ENCODE results near the gene SNRNP25.

SNRNP25 gene

GRCh38 chr16:42691-43090, 10.9 kb upstream of the SNRNP25 start:
- TF ChIP-seq GATA3 (IDR thresholded peaks at IDR 0.05; ENCODE audit: low read depth, low read length), result no peak
- TF ChIP-seq GATA2 (IDR thresholded peaks at IDR 0.05; ENCODE audit: low read depth, low read length), result no peak

- TF ChIP-seq GATA3 (IDR thresholded peaks at IDR 0.05; ENCODE audit: low read depth, low read length) (no peak), GATA2 (IDR thresholded peaks at IDR 0.05; ENCODE audit: low read depth, low read length) (no peak)
These were observed 10.3 kb upstream of the SNRNP25 start for GRCh38 chr16:43294-43693.

- TF ChIP-seq GATA2 (IDR thresholded peaks at IDR 0.05; ENCODE audit: low read depth, low read length), result no peak
- TF ChIP-seq GATA3 (IDR thresholded peaks at IDR 0.05; ENCODE audit: low read depth, low read length), result no peak
These were observed 9.0 kb upstream of the SNRNP25 start for GRCh38 chr16:44655-45054.

- TF ChIP-seq GATA2 (IDR thresholded peaks at IDR 0.05; ENCODE audit: low read depth, low read length) (no peak), GATA3 (IDR thresholded peaks at IDR 0.05; ENCODE audit: low read depth, low read length) (no peak)
These were observed 8.2 kb upstream of the SNRNP25 start for GRCh38 chr16:45454-45853.

GRCh38 chr16:47234-47633, 6.4 kb upstream of the SNRNP25 start:
- TF ChIP-seq GATA2 (IDR thresholded peaks at IDR 0.05; ENCODE audit: low read depth, low read length) (no peak), GATA3 (IDR thresholded peaks at IDR 0.05; ENCODE audit: low read depth, low read length) (no peak)

- TF ChIP-seq GATA3 (IDR thresholded peaks at IDR 0.05; ENCODE audit: low read depth, low read length) (no peak), GATA2 (IDR thresholded peaks at IDR 0.05; ENCODE audit: low read depth, low read length) (no peak)
These were observed 2.6 kb upstream of the SNRNP25 start for GRCh38 chr16:50769-51591.

GRCh38 chr16:54237-54581, 581 bp downstream of the SNRNP25 start:
- TF ChIP-seq GATA3 (IDR thresholded peaks at IDR 0.05; ENCODE audit: low read depth, low read length) (no peak), GATA2 (IDR thresholded peaks at IDR 0.05; ENCODE audit: low read depth, low read length) (no peak)

- TF ChIP-seq GATA2 (IDR thresholded peaks at IDR 0.05; ENCODE audit: low read depth, low read length) (no peak), GATA3 (IDR thresholded peaks at IDR 0.05; ENCODE audit: low read depth, low read length) (no peak)
These were observed 2.0 kb downstream of the SNRNP25 start for GRCh38 chr16:55571-56136.

GRCh38 chr16:56231-56927, 2.8 kb downstream of the SNRNP25 start:
- TF ChIP-seq GATA3 (IDR thresholded peaks at IDR 0.05; ENCODE audit: low read depth, low read length), result no peak
- no peak for TF ChIP-seq GATA2 (IDR thresholded peaks at IDR 0.05; ENCODE audit: low read depth, low read length)

- no peak for TF ChIP-seq GATA2 (IDR thresholded peaks at IDR 0.05; ENCODE audit: low read depth, low read length)
- TF ChIP-seq GATA3 (IDR thresholded peaks at IDR 0.05; ENCODE audit: low read depth, low read length), result no peak
These were observed 4.1 kb downstream of the SNRNP25 start for GRCh38 chr16:57711-58110.

- TF ChIP-seq GATA2 (IDR thresholded peaks at IDR 0.05; ENCODE audit: low read depth, low read length), result no peak
- no peak for TF ChIP-seq GATA3 (IDR thresholded peaks at IDR 0.05; ENCODE audit: low read depth, low read length)
These were observed 5.1 kb downstream of the SNRNP25 start for GRCh38 chr16:58491-59439.

GRCh38 chr16:59440-60059, 5.9 kb downstream of the SNRNP25 start:
- TF ChIP-seq GATA3 (IDR thresholded peaks at IDR 0.05; ENCODE audit: low read depth, low read length) (no peak), GATA2 (IDR thresholded peaks at IDR 0.05; ENCODE audit: low read depth, low read length) (no peak)

- TF ChIP-seq GATA3 (IDR thresholded peaks at IDR 0.05; ENCODE audit: low read depth, low read length) (no peak), GATA2 (IDR thresholded peaks at IDR 0.05; ENCODE audit: low read depth, low read length) (no peak)
These were observed 6.5 kb downstream of the SNRNP25 start for GRCh38 chr16:60166-60565.
